HepG2 (cell line): Measurements from ENCODE around the gene DPH1. TPM values are rescaled to one million over a fixed set of nuclear protein-coding genes. Genes with fewer than 3 reads are reported as not detected.

Experiments used
- CBX5 ChIP-seq: sonication (generic); formaldehyde crosslinking; IDR thresholded peaks from 2 replicates; pipeline ENCODE4 v1.4.0; 2020; ENCODE audit warnings: missing genetic modification reagents, borderline replicate concordance
- FOXP1 ChIP-seq, 2 experiments: fragments of 450-650 bp in 1 of 2; IDR thresholded peaks; 2 replicates each; pipeline ENCODE4 v1.6.1; 2017 to 2018; ENCODE audit warnings: antibody characterized with exemption in 1 of 2
- HOXA5 ChIP-seq: sonication (generic); formaldehyde crosslinking; IDR thresholded peaks from 2 replicates; pipeline ENCODE4 v1.4.0; 2020; ENCODE audit warnings: missing genetic modification reagents
- KLF6 ChIP-seq: IDR thresholded peaks from 2 replicates; pipeline ENCODE4 v1.8.0; 2016; ENCODE audit warnings: missing biosample characterization, missing genetic modification reagents
- SMAD3 ChIP-seq: sonication (generic); formaldehyde crosslinking; IDR thresholded peaks from 2 replicates; pipeline ENCODE4 v1.4.0; 2020; ENCODE audit warnings: missing genetic modification reagents
- SMARCE1 ChIP-seq: fragments of 450-650 bp; IDR thresholded peaks from 2 replicates; pipeline ENCODE4 v1.6.1; 2017; ENCODE audit warnings: borderline replicate concordance
- XRCC5 ChIP-seq: fragments of 200-400 bp; formaldehyde crosslinking; optimal IDR thresholded peaks from 2 replicates; pipeline ENCODE3; 2017; ENCODE audit warnings: mild to moderate bottlenecking, low read length
- polyA plus RNA-seq, 8 experiments: library from polyadenylated mRNA; depleted of rRNA in 3 of 8; stranded (reverse) in 7 of 8; unstranded in 1 of 8; fragments of >200 nt; fragmentation: Illumina TruSeq in 4 of 8; extraction: Trizol in 4 of 8; gene quantifications; 2 replicates each; pipeline versions ENCODE4 v1.2.1 to v1.2.3, GENCODE V29; 2011 to 2016; ENCODE audit warnings: low read depth in 4 of 8, missing spikeins in 1 of 8, mixed read lengths in 1 of 8; ENCODE audit not compliant: insufficient read depth in 1 of 8
- total RNA-seq, 5 experiments: library from RNA; depleted of rRNA; stranded (reverse); fragments of >200 nt; fragmentation: Illumina TruSeq; extraction: Trizol; gene quantifications; 2 replicates each; pipeline ENCODE4 v1.2.3, GENCODE V29; 2016; ENCODE audit warnings: low read depth in 1 of 5
- TF ChIP-seq, protein P1 (sequence below): sonication (generic); formaldehyde crosslinking; IDR thresholded peaks from 2 replicates; pipeline ENCODE4 v1.5.0; 2020; ENCODE audit warnings: missing genetic modification reagents, mild to moderate bottlenecking, borderline replicate concordance
- TF ChIP-seq, protein P2 (sequence below): IDR thresholded peaks from 2 replicates; pipeline ENCODE4 v1.6.1; 2016; ENCODE audit warnings: missing compliant biosample characterization, missing genetic modification reagents, borderline replicate concordance
- TF ChIP-seq, protein P3 (sequence below): sonication (generic); formaldehyde crosslinking; IDR thresholded peaks from 2 replicates; pipeline ENCODE4 v1.4.0; 2020; ENCODE audit warnings: mild to moderate bottlenecking, missing genetic modification reagents
- TF ChIP-seq, protein P4 (sequence below): sonication (generic); formaldehyde crosslinking; IDR thresholded peaks from 2 replicates; pipeline ENCODE4 v1.8.0; 2022; ENCODE audit warnings: low read depth, missing genetic modification reagents
- TF ChIP-seq, protein P5 (sequence below): sonication (generic); formaldehyde crosslinking; IDR thresholded peaks from 2 replicates; pipeline ENCODE4 v1.4.0; 2020; ENCODE audit warnings: missing genetic modification reagents

The DPH1 gene
- total and polyA plus RNA-seq, 2 of the 13 experiments (the other 11 are each of a cell fraction or from before 2014, with no cell fraction given) = 25.3 to 42.8 TPM

DNA sequence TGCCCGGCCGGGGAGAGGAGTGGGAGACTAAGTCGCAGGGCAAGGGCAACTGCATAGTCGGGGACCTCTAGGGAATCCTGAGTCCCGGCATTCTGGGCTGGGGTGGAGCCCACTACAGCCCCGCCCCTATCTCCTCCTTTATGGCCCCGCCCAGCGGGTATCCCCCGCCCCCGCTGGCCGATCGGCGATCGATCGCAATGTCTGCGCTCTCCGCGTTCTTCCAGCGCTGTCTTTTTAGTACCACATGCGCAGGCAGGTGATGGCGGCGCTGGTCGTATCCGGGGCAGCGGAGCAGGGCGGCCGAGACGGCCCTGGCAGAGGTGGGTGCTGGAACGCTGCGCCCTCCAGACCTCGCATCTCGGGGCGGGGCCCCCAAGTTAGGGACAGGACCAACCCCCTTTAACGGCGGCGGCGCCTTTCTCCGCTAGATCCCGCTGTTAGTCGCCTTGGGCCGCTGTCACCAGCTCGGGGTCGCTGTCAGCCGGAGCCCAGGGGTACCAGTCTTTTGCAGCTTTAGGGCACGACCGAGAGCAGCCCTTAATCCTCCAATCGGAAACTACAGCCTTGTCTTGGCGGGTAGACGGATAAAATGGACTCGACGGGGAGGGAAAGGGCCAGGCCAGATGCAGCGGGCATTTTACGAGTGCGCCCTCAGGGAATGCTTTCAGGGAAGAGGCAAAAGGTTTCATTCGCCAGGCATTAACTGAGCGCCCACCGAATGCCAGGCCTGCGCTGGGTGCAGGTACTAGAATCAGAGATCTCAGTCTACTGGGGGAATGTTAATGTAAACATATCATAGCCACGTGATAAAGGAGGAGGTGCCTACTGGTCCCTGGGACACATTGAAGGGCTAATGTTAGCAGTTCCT lies at the start of gene DPH1 (continued):
- TF ChIP-seq CBX5 (CRISPR knock-in tag) (peak; percentile 70; the same call in 1 of the 2 replicates), SMARCE1 (no peak), SMAD3 (peak; percentile 27; the same call in 1 of the 2 replicates), KLF6 (CRISPR knock-in tag) (peak; percentile 76; the same call in 1 of the 2 replicates), HOXA5 (peak; percentile 70), FOXP1 (IDR thresholded peaks at IDR 0.05) (no peak), FOXP1 (CRISPR knock-in tag; IDR thresholded peaks at IDR 0.05) (0 out of 2 replicates have a peak, but pooled peaks have one; percentile 17), XRCC5 (peak; percentile 98)
- TF ChIP-seq, protein P1, sequence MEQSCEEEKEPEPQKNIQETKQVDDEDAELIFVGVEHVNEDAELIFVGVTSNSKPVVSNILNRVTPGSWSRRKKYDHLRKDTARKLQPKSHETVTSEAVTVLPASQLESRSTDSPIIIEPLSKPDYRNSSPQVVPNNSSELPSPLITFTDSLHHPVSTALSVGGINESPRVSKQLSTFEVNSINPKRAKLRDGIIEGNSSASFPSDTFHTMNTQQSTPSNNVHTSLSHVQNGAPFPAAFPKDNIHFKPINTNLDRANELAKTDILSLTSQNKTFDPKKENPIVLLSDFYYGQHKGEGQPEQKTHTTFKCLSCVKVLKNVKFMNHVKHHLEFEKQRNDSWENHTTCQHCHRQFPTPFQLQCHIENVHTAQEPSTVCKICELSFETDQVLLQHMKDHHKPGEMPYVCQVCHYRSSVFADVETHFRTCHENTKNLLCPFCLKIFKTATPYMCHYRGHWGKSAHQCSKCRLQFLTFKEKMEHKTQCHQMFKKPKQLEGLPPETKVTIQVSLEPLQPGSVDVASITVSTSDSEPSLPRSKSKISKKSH (CRISPR knock-in tag) = no peak
- TF ChIP-seq, protein P2, sequence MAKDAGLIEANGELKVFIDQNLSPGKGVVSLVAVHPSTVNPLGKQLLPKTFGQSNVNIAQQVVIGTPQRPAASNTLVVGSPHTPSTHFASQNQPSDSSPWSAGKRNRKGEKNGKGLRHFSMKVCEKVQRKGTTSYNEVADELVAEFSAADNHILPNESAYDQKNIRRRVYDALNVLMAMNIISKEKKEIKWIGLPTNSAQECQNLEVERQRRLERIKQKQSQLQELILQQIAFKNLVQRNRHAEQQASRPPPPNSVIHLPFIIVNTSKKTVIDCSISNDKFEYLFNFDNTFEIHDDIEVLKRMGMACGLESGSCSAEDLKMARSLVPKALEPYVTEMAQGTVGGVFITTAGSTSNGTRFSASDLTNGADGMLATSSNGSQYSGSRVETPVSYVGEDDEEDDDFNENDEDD (CRISPR knock-in tag) = peak; percentile 66; the same call in 1 of the 2 replicates
- TF ChIP-seq, protein P3, sequence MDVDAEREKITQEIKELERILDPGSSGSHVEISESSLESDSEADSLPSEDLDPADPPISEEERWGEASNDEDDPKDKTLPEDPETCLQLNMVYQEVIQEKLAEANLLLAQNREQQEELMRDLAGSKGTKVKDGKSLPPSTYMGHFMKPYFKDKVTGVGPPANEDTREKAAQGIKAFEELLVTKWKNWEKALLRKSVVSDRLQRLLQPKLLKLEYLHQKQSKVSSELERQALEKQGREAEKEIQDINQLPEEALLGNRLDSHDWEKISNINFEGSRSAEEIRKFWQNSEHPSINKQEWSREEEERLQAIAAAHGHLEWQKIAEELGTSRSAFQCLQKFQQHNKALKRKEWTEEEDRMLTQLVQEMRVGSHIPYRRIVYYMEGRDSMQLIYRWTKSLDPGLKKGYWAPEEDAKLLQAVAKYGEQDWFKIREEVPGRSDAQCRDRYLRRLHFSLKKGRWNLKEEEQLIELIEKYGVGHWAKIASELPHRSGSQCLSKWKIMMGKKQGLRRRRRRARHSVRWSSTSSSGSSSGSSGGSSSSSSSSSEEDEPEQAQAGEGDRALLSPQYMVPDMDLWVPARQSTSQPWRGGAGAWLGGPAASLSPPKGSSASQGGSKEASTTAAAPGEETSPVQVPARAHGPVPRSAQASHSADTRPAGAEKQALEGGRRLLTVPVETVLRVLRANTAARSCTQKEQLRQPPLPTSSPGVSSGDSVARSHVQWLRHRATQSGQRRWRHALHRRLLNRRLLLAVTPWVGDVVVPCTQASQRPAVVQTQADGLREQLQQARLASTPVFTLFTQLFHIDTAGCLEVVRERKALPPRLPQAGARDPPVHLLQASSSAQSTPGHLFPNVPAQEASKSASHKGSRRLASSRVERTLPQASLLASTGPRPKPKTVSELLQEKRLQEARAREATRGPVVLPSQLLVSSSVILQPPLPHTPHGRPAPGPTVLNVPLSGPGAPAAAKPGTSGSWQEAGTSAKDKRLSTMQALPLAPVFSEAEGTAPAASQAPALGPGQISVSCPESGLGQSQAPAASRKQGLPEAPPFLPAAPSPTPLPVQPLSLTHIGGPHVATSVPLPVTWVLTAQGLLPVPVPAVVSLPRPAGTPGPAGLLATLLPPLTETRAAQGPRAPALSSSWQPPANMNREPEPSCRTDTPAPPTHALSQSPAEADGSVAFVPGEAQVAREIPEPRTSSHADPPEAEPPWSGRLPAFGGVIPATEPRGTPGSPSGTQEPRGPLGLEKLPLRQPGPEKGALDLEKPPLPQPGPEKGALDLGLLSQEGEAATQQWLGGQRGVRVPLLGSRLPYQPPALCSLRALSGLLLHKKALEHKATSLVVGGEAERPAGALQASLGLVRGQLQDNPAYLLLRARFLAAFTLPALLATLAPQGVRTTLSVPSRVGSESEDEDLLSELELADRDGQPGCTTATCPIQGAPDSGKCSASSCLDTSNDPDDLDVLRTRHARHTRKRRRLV (CRISPR knock-in tag) = peak; percentile 79; the same call in 1 of the 2 replicates
- TF ChIP-seq, protein P4, sequence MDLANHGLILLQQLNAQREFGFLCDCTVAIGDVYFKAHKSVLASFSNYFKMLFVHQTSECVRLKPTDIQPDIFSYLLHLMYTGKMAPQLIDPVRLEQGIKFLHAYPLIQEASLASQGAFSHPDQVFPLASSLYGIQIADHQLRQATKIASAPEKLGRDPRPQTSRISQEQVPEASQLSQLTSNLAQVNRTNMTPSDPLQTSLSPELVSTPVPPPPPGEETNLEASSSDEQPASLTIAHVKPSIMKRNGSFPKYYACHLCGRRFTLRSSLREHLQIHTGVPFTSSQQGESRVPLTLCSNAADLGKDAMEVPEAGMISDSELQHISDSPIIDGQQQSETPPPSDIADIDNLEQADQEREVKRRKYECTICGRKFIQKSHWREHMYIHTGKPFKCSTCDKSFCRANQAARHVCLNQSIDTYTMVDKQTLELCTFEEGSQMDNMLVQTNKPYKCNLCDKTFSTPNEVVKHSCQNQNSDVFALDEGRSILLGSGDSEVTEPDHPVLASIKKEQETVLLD = 0 out of 2 replicates have a peak, but pooled peaks have one; percentile 43
- TF ChIP-seq, protein P5, sequence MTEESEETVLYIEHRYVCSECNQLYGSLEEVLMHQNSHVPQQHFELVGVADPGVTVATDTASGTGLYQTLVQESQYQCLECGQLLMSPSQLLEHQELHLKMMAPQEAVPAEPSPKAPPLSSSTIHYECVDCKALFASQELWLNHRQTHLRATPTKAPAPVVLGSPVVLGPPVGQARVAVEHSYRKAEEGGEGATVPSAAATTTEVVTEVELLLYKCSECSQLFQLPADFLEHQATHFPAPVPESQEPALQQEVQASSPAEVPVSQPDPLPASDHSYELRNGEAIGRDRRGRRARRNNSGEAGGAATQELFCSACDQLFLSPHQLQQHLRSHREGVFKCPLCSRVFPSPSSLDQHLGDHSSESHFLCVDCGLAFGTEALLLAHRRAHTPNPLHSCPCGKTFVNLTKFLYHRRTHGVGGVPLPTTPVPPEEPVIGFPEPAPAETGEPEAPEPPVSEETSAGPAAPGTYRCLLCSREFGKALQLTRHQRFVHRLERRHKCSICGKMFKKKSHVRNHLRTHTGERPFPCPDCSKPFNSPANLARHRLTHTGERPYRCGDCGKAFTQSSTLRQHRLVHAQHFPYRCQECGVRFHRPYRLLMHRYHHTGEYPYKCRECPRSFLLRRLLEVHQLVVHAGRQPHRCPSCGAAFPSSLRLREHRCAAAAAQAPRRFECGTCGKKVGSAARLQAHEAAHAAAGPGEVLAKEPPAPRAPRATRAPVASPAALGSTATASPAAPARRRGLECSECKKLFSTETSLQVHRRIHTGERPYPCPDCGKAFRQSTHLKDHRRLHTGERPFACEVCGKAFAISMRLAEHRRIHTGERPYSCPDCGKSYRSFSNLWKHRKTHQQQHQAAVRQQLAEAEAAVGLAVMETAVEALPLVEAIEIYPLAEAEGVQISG = peak; percentile 86
